GM18519 (cell line): ENCODE results near the gene CCDC112.
A peak's percentile ranks its signal among the peaks of the same experiment; 100 is the strongest.
"Not testable (repeated sequence)": the region's sequence is repeated elsewhere in the genome, so short reads cannot be mapped to it uniquely, and the experiment has no call there.

Source experiments
- ATAC-seq: cut with Tn5 transposase; IDR thresholded peaks from one replicate; pipeline ENCODE4 v1.9.1; 2021; ENCODE audit warnings: mild to moderate bottlenecking, moderate library complexity; ENCODE audit not compliant: unreplicated experiment, low FRiP score

CCDC112 gene

DNA sequence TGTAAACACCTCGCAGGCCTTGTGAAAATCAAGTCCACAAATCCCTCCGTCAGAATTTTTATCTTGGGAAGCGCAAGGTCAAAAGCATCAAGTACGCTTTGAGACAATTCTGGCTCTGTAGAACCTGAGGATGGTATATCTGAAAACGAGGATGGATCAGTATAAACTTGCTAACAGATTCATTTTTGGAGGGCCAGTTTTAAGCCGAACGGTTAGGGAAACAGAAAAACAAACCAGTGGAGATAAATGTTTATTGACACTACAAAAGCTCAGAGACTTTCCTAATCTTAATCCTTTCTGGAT is 33.4 kb downstream of the CCDC112 start:
- ATAC-seq, result no peak

DNA sequence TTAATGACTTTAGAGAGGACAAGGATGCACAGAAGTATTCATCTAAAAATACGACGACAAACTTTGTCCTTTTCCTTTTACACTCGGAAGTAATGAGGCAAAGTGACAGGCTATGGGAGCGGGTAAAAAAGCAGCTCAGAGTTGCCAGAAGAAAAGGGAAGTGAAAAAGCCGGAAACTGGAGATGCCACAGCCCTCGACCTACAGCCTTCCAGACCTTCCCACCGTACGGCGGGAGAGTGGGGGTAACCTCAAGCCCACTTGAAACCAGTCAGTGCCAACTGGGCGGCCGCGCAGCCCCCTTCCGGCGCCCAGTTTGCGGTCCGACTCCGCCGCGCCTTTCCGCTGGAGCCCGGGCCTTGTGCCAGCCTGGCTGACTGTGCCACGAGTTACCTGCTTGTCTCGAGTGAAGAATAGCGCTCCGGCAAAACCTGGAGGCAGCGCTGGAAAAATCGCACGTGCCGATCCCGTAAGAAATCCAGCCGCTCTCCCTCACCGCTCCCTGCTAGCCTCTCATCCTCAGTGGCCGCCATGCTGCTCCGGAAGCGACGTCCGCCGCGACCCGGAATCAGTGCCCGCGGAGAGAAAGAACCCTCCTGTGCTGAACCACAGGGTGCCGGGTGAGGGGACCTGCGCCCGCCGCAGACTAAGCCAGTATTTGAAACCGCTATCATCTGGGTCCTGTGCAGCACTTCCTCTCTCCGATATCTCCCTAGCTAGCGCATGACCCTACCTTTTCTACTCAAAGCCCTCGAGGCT is 34.0 kb downstream of the CCDC112 start, which contains the start of gene PGGT1B:
PGGT1B (minus strand) TSS at position 557 of the 757 bp plus-strand sequence; CDS start at position 531, 26 bp downstream.
- peak; percentile 87 for ATAC-seq

DNA sequence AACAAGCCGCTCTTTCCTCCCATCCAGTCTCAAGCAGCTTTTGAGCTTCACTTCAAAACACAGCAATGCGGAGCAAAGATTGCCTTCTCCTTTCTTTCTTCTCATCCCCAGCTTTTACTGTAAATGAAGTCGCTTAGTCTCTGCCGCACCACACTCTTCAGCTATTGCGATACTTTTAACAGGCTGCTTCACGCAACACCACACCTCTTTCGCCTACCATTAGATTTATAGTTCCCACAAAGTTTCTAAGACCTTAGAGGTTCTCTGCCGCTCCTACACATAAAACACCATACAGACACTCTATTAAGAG is 34.5 kb downstream of the CCDC112 start:
- ATAC-seq, result peak; percentile 31

DNA sequence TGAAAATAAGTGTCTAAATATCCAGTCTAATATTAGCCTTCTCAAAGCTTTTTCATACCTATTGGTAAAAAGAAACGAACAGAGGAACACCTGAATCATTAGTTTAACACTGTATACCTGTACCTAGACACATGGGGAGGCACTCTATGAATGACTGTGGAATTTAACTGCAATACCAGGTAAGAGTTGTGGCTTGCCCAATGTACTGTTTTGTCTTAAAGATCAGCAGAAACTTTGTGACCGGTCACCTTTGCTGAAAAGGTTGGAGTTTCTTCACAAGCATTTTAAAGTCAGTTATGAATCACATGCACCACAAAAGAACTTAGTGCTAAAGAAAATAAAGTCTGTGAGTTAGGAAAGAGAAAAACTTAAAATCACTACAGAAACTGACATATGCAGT is 36.2 kb downstream of the CCDC112 start:
- no peak for ATAC-seq

DNA sequence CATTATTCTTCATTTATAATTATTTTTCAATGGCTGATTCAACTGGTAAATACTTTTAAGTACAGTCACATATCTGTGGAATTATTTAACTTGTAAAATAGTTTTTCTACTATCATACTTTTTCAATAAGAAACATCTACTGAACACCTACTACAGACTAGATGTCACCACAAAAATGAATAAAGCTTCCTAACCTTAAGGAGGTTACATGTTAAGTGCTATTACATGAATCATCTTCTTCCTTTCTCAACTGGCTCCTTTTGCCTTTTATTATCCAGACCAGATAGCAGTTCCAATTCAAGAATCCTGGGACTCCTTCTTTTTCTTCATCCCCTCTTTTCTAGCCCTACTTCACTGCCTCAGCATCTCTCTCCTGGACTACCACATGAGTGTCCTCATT is 38.5 kb downstream of the CCDC112 start:
- ATAC-seq, result no peak

DNA sequence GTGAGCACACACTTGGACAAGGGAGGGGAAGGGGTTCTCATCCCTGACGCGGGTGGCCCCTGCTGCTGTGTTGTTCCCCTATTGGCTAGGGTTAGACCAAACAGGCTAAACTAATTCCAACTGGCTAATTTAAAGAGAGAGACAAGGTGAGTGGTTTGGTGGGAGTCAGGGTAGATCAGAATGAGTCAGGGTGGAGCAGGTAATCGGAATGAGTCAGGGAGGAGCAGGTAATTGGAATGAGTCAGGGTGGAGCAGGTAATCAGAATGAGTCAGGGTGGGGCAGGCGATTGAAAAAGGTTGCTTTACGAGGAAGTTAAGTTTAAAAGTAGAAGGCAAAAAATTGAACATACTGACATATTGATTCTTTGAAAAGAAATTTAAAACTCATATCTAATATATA is 47.1 kb downstream of the CCDC112 start:
- not testable (repeated sequence) for ATAC-seq

DNA sequence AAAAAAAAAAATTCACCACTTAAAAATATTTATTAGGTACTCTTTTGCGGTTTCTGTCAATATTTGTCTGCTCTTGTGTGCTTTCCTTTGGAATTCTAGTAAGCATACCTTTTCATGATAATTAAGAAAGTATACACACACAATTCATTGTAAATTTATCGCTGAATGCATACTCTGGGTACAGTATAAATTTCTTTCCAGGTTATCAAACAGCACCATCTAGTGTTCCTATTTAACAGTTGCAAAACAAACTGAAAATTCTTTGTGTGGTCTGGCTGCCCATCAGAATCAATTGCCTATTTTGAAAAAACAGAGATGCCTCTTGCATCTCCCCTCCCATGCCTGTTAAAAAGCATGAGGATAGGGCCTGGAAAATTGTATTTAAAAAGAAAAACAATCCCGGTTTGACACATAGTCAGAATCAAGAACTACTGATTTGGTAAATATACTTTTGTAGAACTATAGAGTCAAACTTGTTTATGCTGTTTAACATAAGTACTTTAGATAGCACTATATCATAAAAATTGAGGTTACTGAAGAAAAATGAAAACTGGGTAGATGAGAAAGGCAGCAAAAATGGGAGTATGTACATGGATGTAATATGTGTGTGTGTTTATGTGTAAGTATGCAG is 50.0 kb downstream of the CCDC112 start:
- peak; percentile 63 for ATAC-seq

DNA sequence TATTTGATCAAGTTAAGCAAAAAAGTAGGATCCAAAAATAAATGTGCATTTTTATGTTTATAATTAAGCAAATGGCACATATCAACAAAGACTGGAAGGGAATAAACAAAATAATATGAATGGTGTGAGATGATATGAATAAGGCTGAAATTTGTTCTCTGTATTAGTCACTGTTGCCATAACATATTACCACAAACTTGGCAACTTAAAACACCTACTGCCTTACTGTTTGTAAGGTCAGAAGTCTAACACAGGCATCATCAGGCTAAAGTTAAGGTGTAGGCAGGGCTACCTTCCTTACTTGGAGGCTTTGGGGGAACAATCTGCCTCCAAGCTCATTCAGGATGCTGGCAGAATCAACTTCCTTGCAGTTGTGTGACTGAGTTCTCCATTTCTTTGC is 53.0 kb downstream of the CCDC112 start:
- ATAC-seq, result peak; percentile 80

DNA sequence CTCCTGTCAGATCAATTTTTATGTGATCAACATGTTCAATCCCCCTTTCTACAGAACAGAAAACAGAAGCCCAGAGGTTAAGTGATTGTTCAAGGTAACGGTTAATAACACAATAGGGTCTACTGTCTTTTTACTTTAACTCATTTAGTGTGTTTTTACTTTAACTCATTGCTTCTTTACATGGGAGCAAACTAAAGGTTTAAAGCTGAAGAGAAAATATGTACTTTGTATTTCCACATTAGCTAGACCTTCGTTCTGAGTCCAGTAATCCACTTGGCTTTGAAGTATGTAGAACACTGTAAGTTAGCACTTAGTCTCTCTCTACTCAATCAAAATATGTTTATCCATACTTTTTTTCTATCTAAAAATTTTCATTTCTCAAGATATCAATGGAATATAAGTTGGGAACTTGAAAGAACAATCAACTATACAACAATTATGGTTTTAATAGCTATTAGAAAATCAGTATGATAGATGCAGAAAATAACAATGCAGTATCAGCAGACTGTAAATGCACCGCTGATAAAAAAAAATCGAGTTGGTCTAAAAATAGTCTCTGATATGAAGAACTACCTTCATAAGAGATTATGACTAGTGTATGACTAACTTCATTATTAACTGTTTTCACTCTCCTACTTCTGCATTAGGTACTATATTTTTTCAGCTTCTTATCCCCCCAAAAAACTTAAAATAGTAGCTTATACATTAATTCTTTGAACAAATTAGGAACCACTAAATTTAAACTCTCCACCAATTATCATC is 54.4 kb downstream of the CCDC112 start:
- no peak for ATAC-seq

DNA sequence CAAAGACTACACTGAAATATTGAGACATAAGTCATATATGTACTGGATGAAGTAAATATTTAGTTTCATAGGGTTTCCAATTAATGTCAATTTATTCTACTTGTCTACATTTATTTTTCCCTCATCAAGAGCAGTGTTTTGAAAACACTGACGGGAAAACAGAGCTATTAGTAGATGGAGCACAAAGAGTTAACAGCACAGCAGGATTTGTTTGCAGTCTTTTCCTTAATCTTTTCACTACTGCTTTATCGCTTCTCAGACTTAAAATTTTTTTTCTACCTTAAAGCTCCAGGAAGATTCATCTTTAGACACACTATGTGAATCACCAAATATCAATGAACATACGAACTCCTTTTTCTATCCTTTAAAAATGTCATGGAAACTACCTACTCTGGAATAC is 59.4 kb downstream of the CCDC112 start:
- ATAC-seq, result no peak

DNA sequence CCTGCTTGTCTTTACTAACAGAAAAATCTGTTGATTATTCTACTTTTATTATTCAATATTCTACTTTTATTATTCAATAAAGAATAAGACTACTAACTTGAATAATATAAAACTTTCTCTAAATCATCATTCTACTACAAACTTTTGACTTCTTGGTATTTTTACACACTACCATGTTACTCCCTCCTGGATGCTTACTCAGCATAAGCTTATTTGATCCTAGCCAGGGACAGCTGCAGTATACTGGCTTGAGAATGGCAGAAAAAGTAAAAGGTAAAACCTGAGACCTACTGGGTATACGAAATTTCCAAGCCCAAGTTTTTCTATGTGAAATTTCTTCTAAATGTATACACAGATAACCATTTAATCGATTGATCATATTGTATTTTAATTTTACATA is 59.9 kb downstream of the CCDC112 start:
- no peak for ATAC-seq

DNA sequence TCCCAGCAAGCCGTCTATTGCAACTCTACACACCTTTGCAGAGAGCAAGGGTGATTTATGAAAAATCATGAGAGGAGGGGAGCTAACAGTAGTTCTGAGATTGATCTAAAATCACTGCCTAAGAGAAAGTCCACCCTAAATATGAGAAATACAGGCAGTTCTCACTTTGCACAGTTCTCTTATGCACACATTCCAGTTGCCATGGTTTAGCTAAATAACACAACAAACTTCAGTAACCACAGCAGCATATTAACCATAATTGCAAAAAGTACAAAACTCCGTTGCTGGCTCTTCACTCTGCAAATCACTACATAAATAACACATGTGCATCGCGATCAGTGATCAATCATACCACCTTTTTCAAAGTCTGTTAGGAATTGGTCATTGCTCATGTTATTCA is 64.9 kb downstream of the CCDC112 start:
- no peak for ATAC-seq

DNA sequence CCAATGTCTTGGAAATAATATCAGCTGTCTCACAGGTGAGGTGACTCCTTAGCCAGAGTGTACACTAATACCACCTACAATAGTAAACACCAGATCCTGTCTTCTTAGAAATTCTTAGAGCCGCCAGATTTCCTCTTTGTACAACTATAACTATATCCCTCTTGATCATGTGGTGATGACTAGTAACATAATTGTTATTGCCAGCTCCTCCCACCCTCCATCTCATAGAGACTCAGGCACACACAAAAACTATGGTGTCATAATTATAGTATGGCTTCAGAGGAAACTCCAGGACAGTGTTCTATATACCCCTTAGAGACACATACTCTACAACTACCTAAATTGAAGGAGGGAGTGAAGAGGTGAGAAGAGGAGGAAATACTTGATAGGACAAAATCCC is 66.8 kb downstream of the CCDC112 start:
- ATAC-seq, result no peak

DNA sequence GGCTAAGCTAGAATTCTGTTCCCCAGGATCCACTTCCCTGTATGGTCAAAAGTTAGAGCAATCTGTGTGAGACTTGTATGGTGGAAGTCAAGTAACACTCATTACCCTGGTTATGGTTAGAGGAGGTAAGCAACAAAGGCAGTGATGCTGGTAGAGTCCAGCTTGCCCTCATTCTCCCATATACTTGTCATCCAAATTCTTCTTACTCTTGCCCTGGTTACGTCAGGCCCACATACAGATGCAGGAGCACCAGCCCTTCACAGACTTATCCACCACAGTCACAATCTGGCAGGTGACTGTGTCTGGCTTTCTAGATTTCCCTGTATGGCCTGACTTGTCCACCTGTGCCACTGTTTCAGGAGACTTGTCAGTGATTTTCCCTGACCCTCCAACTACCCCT is 69.2 kb downstream of the CCDC112 start:
- ATAC-seq, result no peak
